CD4-positive, alpha-beta T cell (primary cell): ENCODE measurements around the gene PTPRN2. TPM values are rescaled to one million over a fixed set of nuclear protein-coding genes. Genes with fewer than 3 reads are reported as not detected.
"Not testable (repeated sequence)": the region's sequence is repeated elsewhere in the genome, so short reads cannot be mapped to it uniquely, and the experiment has no call there.

Experiments
- ATAC-seq: fragments of 200-7000 bp; cut with Tn5 transposase; one replicate; pipeline ENCODE4 v1.10.0; 2022; ENCODE audit warnings: mild to moderate bottlenecking; ENCODE audit not compliant: poor library complexity
- CTCF ChIA-PET: fragments of 350-600 bp; sonication (Branson Sonifier 250); formaldehyde crosslinking; loops from one replicate; lab custom pipeline; 2021; ENCODE audit warnings: antibody characterized with exemption, inconsistent platforms; lab: Charles Lee
- POLR2A ChIA-PET: fragments of 350-600 bp; sonication (Branson Sonifier 250); formaldehyde crosslinking; loops from one replicate; lab custom pipeline; 2021; ENCODE audit warnings: antibody characterized with exemption, inconsistent platforms; lab: Charles Lee
- DNase-seq, 14 experiments: peaks; one replicate each; pipeline ENCODE4 v3.0.0-alpha.2; 2013 to 2020; ENCODE audit warnings: mixed read lengths in 2 of 14
- H3K27ac ChIP-seq, 2 donors: one replicate each; pipeline versions ENCODE4 v1.5.1 to v1.7.0; 2013; ENCODE audit warnings: low read length in 2 of 2, low read depth in 1 of 2, mild to moderate bottlenecking in 1 of 2
- H3K27me3 ChIP-seq, 2 experiments: 1 replicate in 1 of 2; 2 replicates in 1 of 2; pipeline versions ENCODE4 v1.6.1 to v1.7.0; 2013; ENCODE audit warnings: low read length in 2 of 2, control low read depth in 1 of 2, mild to moderate bottlenecking in 1 of 2, moderate library complexity in 1 of 2; ENCODE audit not compliant: insufficient read depth in 2 of 2, control insufficient read depth in 1 of 2
- H3K36me3 ChIP-seq: one replicate; pipeline ENCODE4 v1.6.1; 2013; ENCODE audit warnings: low read length, control low read depth; ENCODE audit not compliant: insufficient read depth
- H3K4me1 ChIP-seq: one replicate; pipeline ENCODE4 v1.6.1; 2013; ENCODE audit warnings: low read length, control low read depth; ENCODE audit not compliant: insufficient read depth
- H3K4me3 ChIP-seq: one replicate; pipeline ENCODE4 v1.5.1; 2013; ENCODE audit warnings: mild to moderate bottlenecking, low read length, moderate library complexity
- H3K9me3 ChIP-seq, 2 experiments: 1 replicate in 1 of 2; 2 replicates in 1 of 2; pipeline versions ENCODE4 v1.6.1 to v1.7.0; 2013; ENCODE audit warnings: low read length in 2 of 2, mild to moderate bottlenecking in 2 of 2, control low read depth in 1 of 2, moderate library complexity in 1 of 2; ENCODE audit not compliant: control insufficient read depth in 1 of 2, insufficient read depth in 1 of 2
- H3K27ac Mint-ChIP-seq: one replicate; pipeline ENCODE4 v1.8.0; 2020; ENCODE audit warnings: mixed read lengths
- H3K27me3 Mint-ChIP-seq: one replicate; pipeline ENCODE4 v1.8.0; 2021; ENCODE audit warnings: mixed read lengths
- H3K36me3 Mint-ChIP-seq: one replicate; pipeline ENCODE4 v1.8.0; 2021; ENCODE audit warnings: low read depth, mixed read lengths
- H3K4me1 Mint-ChIP-seq: one replicate; pipeline ENCODE4 v1.8.0; 2021; ENCODE audit warnings: low read depth, mixed read lengths
- H3K4me3 Mint-ChIP-seq: one replicate; pipeline ENCODE4 v1.8.0; 2020; ENCODE audit warnings: mild to moderate bottlenecking, mixed read lengths
- H3K9me3 Mint-ChIP-seq: one replicate; pipeline ENCODE4 v1.8.0; 2020; ENCODE audit warnings: mixed read lengths
- CTCF ChIP-seq: fragments of 200-600 bp; IDR thresholded peaks from one replicate; pipeline ENCODE4 v1.8.0; 2022; ENCODE audit warnings: antibody characterized with exemption, mild to moderate bottlenecking
- intact Hi-C, 2 experiments: fragments of 100-400 bp; cut with DNase I in 1 of 2; cut with micrococcal nuclease in 1 of 2; formaldehyde crosslinking; loops; one replicate each; pipeline versions ENCODE4 v1.15.1 to v1.9.0; 2023 to 2025; cut with DNase I, micrococcal nuclease
- total RNA-seq, 174 experiments: library from RNA in 2 of 174; stranded (reverse) in 2 of 174; gene quantifications; one replicate each; pipeline ENCODE4 v1.2.3 and lab custom pipeline; 2021 to 2026

PTPRN2 gene
- total RNA-seq, 2 experiments from 2014 or later: 0.34 to 0.44 TPM

- peaks cover 6% of the 10 kb centered on the region in 2 experiments for H3K27me3 ChIP-seq
- Mint-ChIP-seq H3K27ac (no peak overlapping the region), H3K9me3 (no peaks in the 10 kb centered on the region), H3K27me3 (peaks cover 11% of the 10 kb centered on the region), H3K4me3 (no peak overlapping the region), H3K4me1 (peaks cover 28% of the 10 kb centered on the region), H3K36me3 (no peaks in the 10 kb centered on the region)
- TF ChIP-seq CTCF: no peak
- no peak overlapping the region for H3K4me3 ChIP-seq
- POLR2A ChIA-PET: no interaction called here
- H3K4me1 ChIP-seq: peaks cover 19% of the 10 kb centered on the region
- no peak overlapping the region for H3K27ac ChIP-seq
- ATAC-seq (no peak), DNase-seq (no peak)
- no peaks in the 10 kb centered on the region for H3K36me3 ChIP-seq
- CTCF ChIA-PET: no interaction called here
- intact Hi-C loops: loop anchor here in 1 of 2 experiments (5.0 kb wide), 1 partner anchor 54 kb away; no protein-coding TSS in a partner anchor
- H3K9me3 ChIP-seq: peaks cover 0 to 35% of the 10 kb centered on the region in 2 experiments
Observed at GRCh38 chr7:157666530-157667040, 921.0 kb downstream of the PTPRN2 start.

GRCh38 chr7:157665634-157665988 is 922.0 kb downstream of the PTPRN2 start:
- CTCF ChIA-PET, H3K4me3 Mint-ChIP-seq: not testable (repeated sequence)

GRCh38 chr7:157664871-157665633 is 922.6 kb downstream of the PTPRN2 start:
- H3K4me1 ChIP-seq: peaks cover 22% of the 10 kb centered on the region
- no peak overlapping the region for H3K4me3 ChIP-seq
- no peaks in the 10 kb centered on the region for H3K36me3 ChIP-seq
- H3K27ac ChIP-seq: no peak overlapping the region
- peaks cover 4% of the 10 kb centered on the region for H3K27me3 Mint-ChIP-seq
- H3K36me3 Mint-ChIP-seq: no peaks in the 10 kb centered on the region
- no peak for TF ChIP-seq CTCF
- intact Hi-C loops: loop anchor here in 1 of 2 experiments (5.0 kb wide), 1 partner anchor 53 kb away; no protein-coding TSS in a partner anchor
- no peak for ATAC-seq
- POLR2A ChIA-PET: no interaction called here
- no peak overlapping the region for H3K27ac Mint-ChIP-seq
- H3K27me3 ChIP-seq: peaks cover 2 to 5% of the 10 kb centered on the region in 2 experiments
- CTCF ChIA-PET: no interaction called here
- H3K9me3 Mint-ChIP-seq: no peaks in the 10 kb centered on the region
- H3K4me1 Mint-ChIP-seq: peaks cover 27% of the 10 kb centered on the region
- no peak for DNase-seq
- H3K4me3 Mint-ChIP-seq: no peak overlapping the region
- peaks cover 0 to 35% of the 10 kb centered on the region in 2 experiments for H3K9me3 ChIP-seq

More at GRCh38 chr7:157665634-157665988, 922.0 kb downstream of the PTPRN2 start:
- H3K36me3 Mint-ChIP-seq, H3K27me3 Mint-ChIP-seq, DNase-seq, H3K27me3 ChIP-seq, POLR2A ChIA-PET, H3K27ac Mint-ChIP-seq, ATAC-seq, H3K27ac ChIP-seq, H3K9me3 Mint-ChIP-seq, H3K4me3 ChIP-seq, H3K36me3 ChIP-seq: not testable (repeated sequence)
- peaks cover 27% of the 10 kb centered on the region for H3K4me1 Mint-ChIP-seq
- intact Hi-C loops: loop anchor here in 1 of 2 experiments (5.0 kb wide), 1 partner anchor 53 kb away; no protein-coding TSS in a partner anchor
- peaks cover 19% of the 10 kb centered on the region for H3K4me1 ChIP-seq
- peaks cover 0 to 35% of the 10 kb centered on the region in 2 experiments for H3K9me3 ChIP-seq
